IPS-15b (cell line): ENCODE measurements around the gene ATP6V0E1.

Source experiments
- H3K27me3 ChIP-seq: one replicate; pipeline ENCODE4 v1.6.1; 2013; ENCODE audit warnings: low read length; ENCODE audit not compliant: control insufficient read depth, insufficient read depth
- H3K36me3 ChIP-seq: one replicate; pipeline ENCODE4 v1.6.1; 2013; ENCODE audit warnings: low read length; ENCODE audit not compliant: control insufficient read depth, insufficient read depth
- H3K4me1 ChIP-seq: one replicate; pipeline ENCODE4 v1.6.1; 2013; ENCODE audit warnings: mild to moderate bottlenecking, low read length; ENCODE audit not compliant: control insufficient read depth, insufficient read depth
- H3K4me3 ChIP-seq: one replicate; pipeline ENCODE4 v1.5.1; 2013; ENCODE audit warnings: low read depth, low read length
- H3K9ac ChIP-seq: one replicate; pipeline ENCODE4 v1.6.1; 2013; ENCODE audit warnings: low read depth, mild to moderate bottlenecking, low read length
- H3K9me3 ChIP-seq: one replicate; pipeline ENCODE4 v1.6.1; 2013; ENCODE audit warnings: mild to moderate bottlenecking, low read length; ENCODE audit not compliant: control insufficient read depth, insufficient read depth

Gene ATP6V0E1

DNA sequence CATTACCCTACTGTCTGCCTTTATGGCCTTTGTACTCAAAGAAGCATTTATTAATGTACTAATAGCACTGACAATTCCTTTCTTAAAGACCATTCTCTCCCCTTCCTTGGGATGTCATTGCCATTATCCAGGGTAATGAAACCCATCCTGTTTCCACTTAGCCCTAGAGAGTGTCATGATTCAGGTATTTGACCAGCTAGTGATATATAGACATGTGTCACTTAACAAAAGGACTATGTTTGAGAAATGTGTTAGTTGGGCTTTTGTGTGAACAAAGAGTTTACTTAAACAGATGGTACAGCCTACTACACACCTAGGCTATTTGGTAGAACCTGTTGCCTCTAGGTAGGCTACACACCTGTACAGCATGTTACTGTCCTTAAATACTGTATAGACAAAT is 2.0 kb downstream of the ATP6V0E1 start:
- H3K27me3 ChIP-seq = no peaks in the 10 kb centered on the region
- H3K4me1 ChIP-seq = peaks cover 3% of the 10 kb centered on the region
- no peak overlapping the region for H3K4me3 ChIP-seq
- peaks cover 9% of the 10 kb centered on the region for H3K36me3 ChIP-seq
- H3K9ac ChIP-seq = no peak overlapping the region
- no peaks in the 10 kb centered on the region for H3K9me3 ChIP-seq

DNA sequence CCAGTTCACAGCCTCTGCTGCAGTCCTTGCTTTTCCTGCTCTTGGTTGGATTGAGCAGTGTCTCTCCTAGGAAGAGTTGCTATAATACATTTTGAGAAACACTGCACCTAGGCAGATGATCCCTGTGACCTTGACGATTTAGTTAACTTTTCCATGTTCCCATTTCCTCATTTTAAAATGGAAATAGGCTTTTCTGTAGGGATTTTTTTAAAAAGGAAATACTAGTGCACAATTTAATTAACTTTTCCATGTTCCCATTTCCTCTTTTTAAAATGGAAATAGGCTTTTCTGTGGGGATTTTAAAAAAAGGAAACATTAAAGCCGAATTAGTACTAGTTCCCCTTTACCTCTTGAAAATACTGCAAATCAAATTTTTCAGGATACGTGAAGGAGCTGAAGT is 4.7 kb downstream of the ATP6V0E1 start:
- no peak overlapping the region for H3K9ac ChIP-seq
- no peaks in the 10 kb centered on the region for H3K27me3 ChIP-seq
- H3K4me3 ChIP-seq = no peak overlapping the region
- H3K9me3 ChIP-seq = no peaks in the 10 kb centered on the region
- peaks cover 3% of the 10 kb centered on the region for H3K4me1 ChIP-seq
- peaks cover 9% of the 10 kb centered on the region for H3K36me3 ChIP-seq

- Histone ChIP-seq H3K4me1 (no peaks in the 10 kb centered on the region), H3K36me3 (peaks cover 11% of the 10 kb centered on the region), H3K9me3 (no peaks in the 10 kb centered on the region), H3K27me3 (no peaks in the 10 kb centered on the region), H3K9ac (no peak overlapping the region), H3K4me3 (no peak overlapping the region)
Observed at GRCh38 chr5:172990776-172991175, 7.2 kb downstream of the ATP6V0E1 start.

- H3K27me3 ChIP-seq = no peaks in the 10 kb centered on the region
- H3K36me3 ChIP-seq = peaks cover 5% of the 10 kb centered on the region
- no peaks in the 10 kb centered on the region for H3K4me1 ChIP-seq
- no peak overlapping the region for H3K4me3 ChIP-seq
- H3K9me3 ChIP-seq = no peaks in the 10 kb centered on the region
- no peak overlapping the region for H3K9ac ChIP-seq
Observed at GRCh38 chr5:172994405-172994804, 10.8 kb downstream of the ATP6V0E1 start.

DNA sequence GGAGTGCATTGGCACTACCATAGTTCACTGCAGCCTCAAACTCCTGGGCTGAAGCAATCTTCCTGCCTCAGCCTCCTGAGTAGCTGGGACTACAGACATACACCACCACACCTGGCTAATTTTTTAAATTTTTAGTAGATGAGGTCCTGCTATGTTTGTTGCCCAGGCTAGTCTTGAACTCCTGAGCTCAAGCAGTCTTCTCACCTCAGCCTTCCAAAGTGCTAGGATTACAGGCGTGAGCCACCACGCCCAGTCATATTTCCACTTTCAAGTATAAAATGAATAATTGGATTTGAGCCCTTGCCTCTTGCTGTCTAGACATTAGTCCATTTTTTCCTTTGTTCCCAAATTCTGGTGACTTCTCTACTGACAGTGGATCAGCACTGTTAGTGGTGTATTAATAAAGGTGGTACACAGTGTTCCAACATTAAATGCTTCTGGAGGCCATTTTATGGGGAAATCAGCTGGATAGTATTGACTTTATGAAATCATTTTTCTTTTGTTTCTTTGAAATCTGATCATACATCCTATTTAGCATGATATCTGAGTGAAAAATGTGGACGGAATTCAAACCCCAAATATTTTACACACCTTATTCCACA is 15.9 kb downstream of the ATP6V0E1 start:
- Histone ChIP-seq H3K36me3 (peaks cover 5% of the 10 kb centered on the region), H3K27me3 (no peaks in the 10 kb centered on the region), H3K9me3 (no peaks in the 10 kb centered on the region), H3K9ac (no peak overlapping the region), H3K4me1 (peaks cover 3% of the 10 kb centered on the region), H3K4me3 (no peak overlapping the region)

DNA sequence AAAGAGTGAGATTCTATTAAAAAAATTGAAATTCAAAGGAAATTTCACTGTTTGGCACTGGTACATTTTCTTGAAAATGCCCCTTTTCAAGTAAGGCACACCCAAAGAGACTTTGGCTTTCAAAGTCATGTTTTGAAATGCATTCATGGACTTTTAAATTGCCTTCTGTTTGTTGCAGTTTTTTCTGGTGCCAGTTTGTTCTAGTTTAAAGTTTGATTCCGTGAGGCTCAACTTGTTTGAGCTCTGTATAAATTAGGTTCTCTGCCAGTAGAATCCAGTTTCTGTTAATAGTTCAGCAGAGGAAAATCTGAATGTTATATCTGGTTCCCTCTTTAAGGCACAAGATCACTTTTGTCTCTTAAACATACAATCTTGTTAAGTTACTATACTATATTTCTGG is 16.4 kb downstream of the ATP6V0E1 start:
- no peak overlapping the region for H3K4me3 ChIP-seq
- H3K9me3 ChIP-seq = no peaks in the 10 kb centered on the region
- H3K4me1 ChIP-seq = peaks cover 3% of the 10 kb centered on the region
- H3K9ac ChIP-seq = no peak overlapping the region
- H3K27me3 ChIP-seq = no peaks in the 10 kb centered on the region
- peaks cover 5% of the 10 kb centered on the region for H3K36me3 ChIP-seq

DNA sequence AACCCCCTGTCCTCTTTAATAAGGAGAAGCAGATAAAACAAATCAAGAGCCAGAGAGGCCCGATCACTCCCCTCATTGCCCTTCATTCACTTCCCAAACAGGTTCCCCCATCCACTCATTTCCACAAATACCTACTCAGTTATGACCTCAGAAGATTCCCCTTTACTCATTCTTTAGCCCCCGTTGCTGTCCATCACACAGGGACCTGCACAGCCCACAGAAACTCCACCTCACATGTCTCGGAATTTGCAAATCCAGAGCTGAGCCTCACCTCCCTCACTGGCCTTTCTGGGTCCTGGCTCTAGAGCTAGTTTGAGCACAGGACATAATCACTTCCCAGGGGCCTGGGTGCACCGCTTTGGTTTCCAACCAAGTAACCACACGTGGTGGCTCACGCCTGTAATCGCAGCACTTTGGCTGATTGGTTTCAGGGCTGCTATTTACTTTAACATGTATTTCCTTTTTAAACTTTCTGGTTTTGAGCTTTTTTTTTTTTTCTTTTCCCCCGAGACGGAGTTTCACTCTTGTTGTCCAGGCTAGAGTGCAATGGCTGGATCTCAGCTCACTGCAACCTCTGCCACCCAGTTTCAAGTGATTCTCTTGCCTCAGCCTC is 17.8 kb downstream of the ATP6V0E1 start:
- peaks cover 3% of the 10 kb centered on the region for H3K4me1 ChIP-seq
- peaks cover 2% of the 10 kb centered on the region for H3K36me3 ChIP-seq
- no peaks in the 10 kb centered on the region for H3K9me3 ChIP-seq
- no peak overlapping the region for H3K9ac ChIP-seq
- no peak overlapping the region for H3K4me3 ChIP-seq
- no peaks in the 10 kb centered on the region for H3K27me3 ChIP-seq

DNA sequence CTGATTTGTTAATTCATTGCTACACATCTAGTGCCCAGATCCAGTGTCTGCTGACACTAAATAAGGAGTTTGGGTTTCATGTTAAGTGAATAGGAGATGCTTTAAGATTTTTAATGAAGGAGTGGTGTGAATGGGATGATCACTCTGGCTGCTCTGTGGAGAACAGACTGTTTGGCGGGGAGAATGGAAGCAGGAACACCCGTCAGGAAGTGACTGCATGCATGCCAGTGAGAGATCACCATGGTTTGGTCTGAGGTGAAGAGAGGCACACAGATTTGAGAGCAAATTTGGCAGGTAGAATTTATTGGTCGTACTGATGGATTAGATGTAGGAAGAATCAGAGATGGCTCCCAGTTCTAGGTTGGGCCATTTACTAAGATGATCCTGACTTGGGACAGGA is 19.8 kb downstream of the ATP6V0E1 start:
- Histone ChIP-seq H3K27me3 (no peaks in the 10 kb centered on the region), H3K9me3 (no peaks in the 10 kb centered on the region), H3K4me3 (no peak overlapping the region), H3K36me3 (no peaks in the 10 kb centered on the region), H3K4me1 (peaks cover 3% of the 10 kb centered on the region), H3K9ac (no peak overlapping the region)

DNA sequence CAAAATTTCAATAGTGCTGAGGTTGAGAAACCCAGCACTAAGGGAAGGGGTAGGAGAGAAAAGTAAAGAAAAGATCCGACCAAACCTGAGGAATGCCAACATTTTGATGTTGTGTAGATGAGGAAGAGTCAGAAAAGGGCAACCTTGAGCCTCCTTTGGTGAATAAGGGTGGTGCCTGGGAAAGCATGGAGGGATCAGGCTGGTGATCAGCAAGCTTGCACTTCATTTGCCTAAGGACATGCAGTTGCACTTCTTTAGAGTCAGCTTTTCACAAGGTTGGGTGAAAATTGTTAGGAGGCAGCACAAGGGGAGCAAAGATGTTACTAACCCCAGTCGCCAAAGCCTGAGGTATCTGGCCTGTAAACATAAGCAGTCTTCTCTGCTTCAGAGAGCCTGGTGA is 20.4 kb downstream of the ATP6V0E1 start:
- no peaks in the 10 kb centered on the region for H3K36me3 ChIP-seq
- H3K27me3 ChIP-seq = no peaks in the 10 kb centered on the region
- H3K4me1 ChIP-seq = peaks cover 3% of the 10 kb centered on the region
- no peak overlapping the region for H3K9ac ChIP-seq
- H3K4me3 ChIP-seq = no peak overlapping the region
- no peaks in the 10 kb centered on the region for H3K9me3 ChIP-seq

GRCh38 chr5:173004447-173004846 is 20.9 kb downstream of the ATP6V0E1 start:
- H3K4me1 ChIP-seq = peaks cover 3% of the 10 kb centered on the region
- no peak overlapping the region for H3K4me3 ChIP-seq
- H3K36me3 ChIP-seq = no peaks in the 10 kb centered on the region
- H3K9ac ChIP-seq = no peak overlapping the region
- no peaks in the 10 kb centered on the region for H3K27me3 ChIP-seq
- H3K9me3 ChIP-seq = no peaks in the 10 kb centered on the region

DNA sequence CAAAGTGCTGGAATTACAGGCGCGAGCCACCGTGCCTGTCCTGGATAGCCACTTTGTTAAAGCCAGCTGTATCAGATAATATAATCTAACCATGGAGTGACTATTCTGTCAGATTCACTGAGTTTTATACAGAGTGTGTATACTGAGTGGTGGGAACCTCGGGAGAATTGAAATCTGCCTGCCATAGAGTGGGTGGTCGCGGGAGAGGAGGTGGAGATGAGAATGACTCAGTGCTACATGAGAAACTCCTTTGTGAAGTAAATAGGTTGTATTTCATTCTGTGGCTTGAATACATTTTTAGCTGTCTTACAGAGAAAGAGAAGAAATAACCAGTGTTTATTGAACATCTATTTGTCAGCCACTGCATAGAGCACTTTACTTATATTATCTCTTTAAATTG is 26.4 kb downstream of the ATP6V0E1 start:
- H3K4me3 ChIP-seq = no peak overlapping the region
- no peaks in the 10 kb centered on the region for H3K27me3 ChIP-seq
- no peak overlapping the region for H3K9ac ChIP-seq
- no peaks in the 10 kb centered on the region for H3K36me3 ChIP-seq
- no peaks in the 10 kb centered on the region for H3K9me3 ChIP-seq
- H3K4me1 ChIP-seq = peaks cover under 1% of the 10 kb centered on the region

GRCh38 chr5:173010547-173011464 is 27.2 kb downstream of the ATP6V0E1 start:
- Histone ChIP-seq H3K4me3 (no peak overlapping the region), H3K36me3 (no peaks in the 10 kb centered on the region), H3K27me3 (no peaks in the 10 kb centered on the region), H3K9ac (no peak overlapping the region), H3K9me3 (no peaks in the 10 kb centered on the region), H3K4me1 (peaks cover 4% of the 10 kb centered on the region)
